Measurements from ENCODE around the gene RBFA.

GRCh38 chr18:80076379-80076778 lies 42.1 kb downstream of the RBFA start:
- TF ChIP-seq SUZ12 (IDR thresholded peaks at IDR 0.05; ENCODE audit: extremely low read depth, insufficient read depth, insufficient read length) (no peak), ZNF274 (IDR thresholded peaks at IDR 0.05; ENCODE audit: low read depth, low read length) (no peak)

All from NT2/D1 (cell line).